Breast epithelium (tissue), 3 donors: ENCODE measurements around the gene ZNF322.

ENCODE experiments used
- CTCF ChIP-seq, 3 donors: fragments of 450-650 bp; IDR thresholded peaks; one replicate each; pipeline ENCODE4 v1.5.1; 2016 to 2017; ENCODE audit warnings: antibody characterized with exemption in 3 of 3, mild to moderate bottlenecking in 3 of 3, moderate library complexity in 3 of 3
- POLR2A ChIP-seq: fragments of 450-650 bp; IDR thresholded peaks from one replicate; pipeline ENCODE4 v1.6.1; 2016; ENCODE audit warnings: antibody characterized with exemption, mild to moderate bottlenecking, moderate library complexity
- POLR2AphosphoS5 ChIP-seq, 3 donors: sonication (generic); formaldehyde crosslinking; IDR thresholded peaks; one replicate each; pipeline ENCODE4 v1.6.1; 2017; ENCODE audit warnings: antibody characterized with exemption in 3 of 3

- no peak for TF ChIP-seq CTCF (IDR thresholded peaks at IDR 0.05)
- TF ChIP-seq POLR2AphosphoS5 (IDR thresholded peaks at IDR 0.05), result no peak
- no peak for TF ChIP-seq POLR2A
These were observed 2.3 kb downstream of the ZNF322 start for GRCh38 chr6:26657256-26657655.
